Epithelial cell of esophagus (primary cell): Measurements from ENCODE around the gene SSBP4.

Experiments
- DNase-seq: peaks from one replicate; pipeline ENCODE4 v3.0.0; 2010; ENCODE audit warnings: low read depth
- H3K4me3 ChIP-seq: 2 replicates; pipeline ENCODE4 v1.5.1; 2011; ENCODE audit warnings: mild to moderate bottlenecking, low read length, control low read depth
- TF ChIP-seq, protein P1 (sequence below): IDR thresholded peaks from 2 replicates; pipeline ENCODE4 v1.5.1; 2011; ENCODE audit warnings: low read depth, mild to moderate bottlenecking, low read length, control low read depth, inconsistent platforms; ENCODE audit not compliant: insufficient read depth; ENCODE audit errors: missing control alignments

The SSBP4 gene

DNA sequence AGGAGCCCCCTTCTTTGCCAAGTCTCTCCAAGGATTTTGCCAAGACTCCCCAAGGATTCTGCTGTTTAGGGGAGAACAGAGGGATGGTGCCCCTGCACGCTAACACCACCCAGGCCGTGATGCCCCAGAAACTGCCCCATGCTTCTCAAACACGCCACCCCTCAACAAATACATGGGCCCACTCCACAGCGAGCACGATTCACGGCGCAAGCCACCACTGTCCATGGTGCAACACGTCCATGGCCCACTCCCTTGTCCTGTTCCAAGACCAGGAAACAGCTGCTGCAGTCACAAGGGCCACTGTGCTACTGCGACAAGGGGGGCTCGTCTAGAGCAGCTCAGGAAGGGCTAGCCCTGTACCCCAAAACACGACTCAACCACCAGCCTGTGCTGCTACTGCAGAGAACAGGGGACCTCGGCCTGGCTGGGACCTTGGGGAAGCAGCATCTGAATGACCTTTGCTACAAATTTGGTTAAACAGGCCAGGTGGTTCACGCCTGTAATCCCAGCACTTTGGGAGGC lies 55.2 kb downstream of the SSBP4 start:
- no peak overlapping the region for H3K4me3 ChIP-seq
- TF ChIP-seq, protein P1, sequence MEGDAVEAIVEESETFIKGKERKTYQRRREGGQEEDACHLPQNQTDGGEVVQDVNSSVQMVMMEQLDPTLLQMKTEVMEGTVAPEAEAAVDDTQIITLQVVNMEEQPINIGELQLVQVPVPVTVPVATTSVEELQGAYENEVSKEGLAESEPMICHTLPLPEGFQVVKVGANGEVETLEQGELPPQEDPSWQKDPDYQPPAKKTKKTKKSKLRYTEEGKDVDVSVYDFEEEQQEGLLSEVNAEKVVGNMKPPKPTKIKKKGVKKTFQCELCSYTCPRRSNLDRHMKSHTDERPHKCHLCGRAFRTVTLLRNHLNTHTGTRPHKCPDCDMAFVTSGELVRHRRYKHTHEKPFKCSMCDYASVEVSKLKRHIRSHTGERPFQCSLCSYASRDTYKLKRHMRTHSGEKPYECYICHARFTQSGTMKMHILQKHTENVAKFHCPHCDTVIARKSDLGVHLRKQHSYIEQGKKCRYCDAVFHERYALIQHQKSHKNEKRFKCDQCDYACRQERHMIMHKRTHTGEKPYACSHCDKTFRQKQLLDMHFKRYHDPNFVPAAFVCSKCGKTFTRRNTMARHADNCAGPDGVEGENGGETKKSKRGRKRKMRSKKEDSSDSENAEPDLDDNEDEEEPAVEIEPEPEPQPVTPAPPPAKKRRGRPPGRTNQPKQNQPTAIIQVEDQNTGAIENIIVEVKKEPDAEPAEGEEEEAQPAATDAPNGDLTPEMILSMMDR, result no peak
- DNase-seq, result no peak

DNA sequence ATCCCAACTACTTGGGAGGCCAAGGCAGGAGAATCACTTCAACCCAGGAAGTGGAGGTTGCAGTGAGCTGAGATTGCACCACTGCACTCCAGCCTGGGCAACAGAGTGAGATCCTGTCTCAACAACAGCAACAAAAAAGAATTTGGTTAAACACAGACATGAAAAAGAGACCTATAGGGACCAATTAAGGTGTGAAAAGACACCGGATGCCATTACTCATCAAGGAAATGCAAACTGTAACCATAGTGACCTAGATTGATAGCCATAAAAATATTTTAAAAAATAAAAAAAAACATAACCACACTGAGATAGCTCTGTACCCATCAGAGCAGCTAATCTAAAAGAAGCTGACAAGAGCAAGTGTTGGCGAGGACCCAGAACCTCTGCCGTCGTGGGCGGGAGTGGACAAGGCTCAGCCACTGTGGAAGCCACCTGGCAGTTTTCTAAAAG lies 55.8 kb downstream of the SSBP4 start:
- no peak for DNase-seq
- H3K4me3 ChIP-seq, result no peak overlapping the region
- TF ChIP-seq, protein P1, result no peak

DNA sequence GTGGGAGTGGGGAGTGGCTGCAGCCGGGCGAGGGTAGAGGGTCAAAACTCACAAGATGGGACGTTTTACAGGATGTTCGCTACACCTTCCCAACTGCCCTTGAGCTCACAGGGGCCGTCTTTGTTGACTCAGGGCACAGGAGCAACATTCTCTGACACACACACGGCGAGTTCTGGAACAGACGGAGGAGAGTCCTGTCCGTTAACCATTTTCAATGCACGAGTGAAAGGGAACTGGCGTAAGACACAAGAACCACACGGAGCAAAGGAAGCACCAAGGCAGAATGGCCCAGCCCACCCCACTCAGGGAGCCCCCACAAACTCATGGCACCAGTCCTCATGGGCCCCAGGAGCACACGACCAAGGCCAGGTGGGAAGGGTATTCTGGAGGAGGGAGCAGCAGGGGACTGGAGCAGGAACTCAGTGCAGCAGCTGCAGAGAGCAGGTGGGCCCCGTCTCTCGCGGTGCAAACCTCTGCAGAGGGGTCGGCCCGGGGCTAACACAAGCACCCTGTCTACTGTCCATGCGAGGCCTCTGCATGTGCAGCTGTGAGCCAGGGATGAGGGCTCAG lies 56.6 kb downstream of the SSBP4 start:
- no peak overlapping the region for H3K4me3 ChIP-seq
- no peak for DNase-seq
- TF ChIP-seq, protein P1, result no peak

DNA sequence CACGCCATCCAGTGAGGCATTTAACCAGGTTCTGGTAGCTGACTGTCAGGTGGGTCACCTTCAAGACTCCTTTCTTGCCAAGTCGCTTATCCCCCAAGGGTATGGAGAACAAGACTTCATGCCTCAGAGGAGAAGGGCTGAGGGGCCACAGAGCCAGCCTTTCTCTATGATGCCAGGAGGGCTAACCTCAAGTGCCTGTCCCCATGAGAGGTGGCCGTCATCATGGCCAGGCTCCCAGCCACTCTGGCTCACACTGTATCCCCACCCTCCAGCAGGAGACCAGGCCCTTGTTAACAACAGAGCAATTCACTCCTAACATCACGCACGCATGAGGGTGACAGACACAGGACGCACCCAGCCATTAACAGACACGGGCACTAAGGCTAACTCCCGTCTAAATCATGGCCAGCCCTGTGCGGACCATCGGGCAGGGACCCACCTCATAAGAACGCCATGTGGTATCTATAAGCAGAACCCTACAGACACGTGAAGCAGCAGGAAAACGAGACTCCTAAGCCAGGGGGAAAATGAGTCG lies 57.4 kb downstream of the SSBP4 start:
- no peak overlapping the region for H3K4me3 ChIP-seq
- TF ChIP-seq, protein P1, result no peak
- no peak for DNase-seq

DNA sequence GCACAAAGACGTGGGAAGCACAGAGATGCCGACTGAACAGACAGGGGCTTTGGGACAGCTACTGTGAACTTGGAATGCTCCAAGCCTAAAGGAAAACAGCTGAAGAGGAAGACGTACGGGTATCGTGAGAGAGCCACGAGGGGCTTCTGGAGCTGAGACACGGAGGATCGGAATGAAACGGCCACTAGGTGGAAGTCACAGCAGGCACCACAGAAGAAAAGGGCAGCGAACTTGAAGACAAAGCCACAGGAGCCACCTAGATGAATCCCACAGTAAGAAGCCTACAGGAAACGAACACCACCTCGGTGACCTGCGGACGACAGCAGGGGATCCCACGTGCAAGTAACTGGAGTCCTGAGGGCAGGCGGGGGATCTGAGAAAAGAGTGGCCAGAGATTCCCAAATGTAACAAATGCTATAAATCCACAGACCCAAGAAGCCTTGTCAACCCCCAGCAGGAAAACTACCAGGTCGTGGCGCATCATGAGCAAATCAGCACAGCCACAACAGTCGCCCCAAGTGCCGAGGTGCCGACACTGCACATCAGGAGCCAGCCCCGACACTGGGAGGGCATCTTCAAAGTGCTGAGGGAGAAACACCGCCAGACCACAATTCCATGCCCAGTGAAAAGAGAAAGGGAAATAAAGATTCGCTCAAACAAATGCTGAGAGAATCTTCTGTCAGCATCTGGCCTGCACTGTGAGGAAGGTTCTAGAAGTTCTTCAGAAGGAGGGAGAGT lies 58.0 kb downstream of the SSBP4 start:
- H3K4me3 ChIP-seq, result no peak overlapping the region
- TF ChIP-seq, protein P1, result no peak
- DNase-seq, result no peak

DNA sequence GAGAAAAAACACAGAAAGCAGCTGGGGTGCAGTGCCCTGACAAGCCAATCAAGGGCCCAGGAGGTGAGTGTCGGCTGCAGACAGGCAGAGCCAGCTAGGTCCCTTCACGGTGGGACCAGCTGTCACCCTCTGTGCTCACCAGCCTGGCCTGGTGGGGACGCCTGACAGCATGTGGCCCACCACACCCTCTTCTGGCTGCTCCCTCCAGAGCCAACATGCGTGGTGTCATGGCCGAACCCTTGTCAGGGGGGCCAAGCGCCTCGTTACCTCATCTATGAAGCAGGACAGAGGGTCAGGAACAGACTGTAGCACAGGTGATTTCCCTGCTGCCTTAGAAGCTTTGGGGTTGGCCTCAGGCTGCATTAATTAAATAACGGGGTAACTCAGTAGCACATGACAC lies 58.8 kb downstream of the SSBP4 start:
- TF ChIP-seq, protein P1, result no peak
- H3K4me3 ChIP-seq, result no peak overlapping the region
- no peak for DNase-seq
